ENCODE data around the gene RGS7. TPM values are rescaled to one million over a fixed set of nuclear protein-coding genes. Genes with fewer than 3 reads are reported as not detected.

Gene RGS7
- total RNA-seq, 2 donors from 2014 or later = 0.26 to 0.99 TPM

DNA sequence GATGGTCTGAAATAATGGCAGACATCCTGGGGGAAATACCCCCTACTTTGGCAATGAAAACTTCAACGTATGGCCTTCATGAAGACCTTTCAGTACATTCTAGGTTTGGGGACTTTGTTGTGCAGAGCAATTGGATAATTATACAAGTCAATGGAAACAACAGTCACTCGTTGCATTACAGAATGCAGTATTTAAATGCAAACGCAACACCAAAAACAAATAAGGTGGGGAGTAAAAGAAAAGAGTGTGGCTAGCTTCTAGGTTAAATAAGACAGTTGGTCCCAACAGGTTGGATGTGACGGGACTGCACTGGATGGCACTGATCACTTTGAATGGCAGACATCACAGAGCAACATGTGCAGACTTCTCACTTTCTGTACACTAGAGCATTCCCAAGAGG is 386.8 kb downstream of the RGS7 start:
- Histone ChIP-seq H3K27ac (no peak overlapping the region), H3K27me3 (no peaks in the 10 kb centered on the region), H3K4me1 (no peaks in the 10 kb centered on the region), H3K4me3 (no peak overlapping the region), H3K9me3 (no peaks in the 10 kb centered on the region), H3K36me3 (replicated peaks in 1 of 2; ENCODE audit: insufficient read depth in 1 of 2, low read depth in 2 of 2) (no peaks in the 10 kb centered on the region)
- TF ChIP-seq POLR2A (IDR thresholded peaks at IDR 0.05) = no peak
- TF ChIP-seq, protein P1, sequence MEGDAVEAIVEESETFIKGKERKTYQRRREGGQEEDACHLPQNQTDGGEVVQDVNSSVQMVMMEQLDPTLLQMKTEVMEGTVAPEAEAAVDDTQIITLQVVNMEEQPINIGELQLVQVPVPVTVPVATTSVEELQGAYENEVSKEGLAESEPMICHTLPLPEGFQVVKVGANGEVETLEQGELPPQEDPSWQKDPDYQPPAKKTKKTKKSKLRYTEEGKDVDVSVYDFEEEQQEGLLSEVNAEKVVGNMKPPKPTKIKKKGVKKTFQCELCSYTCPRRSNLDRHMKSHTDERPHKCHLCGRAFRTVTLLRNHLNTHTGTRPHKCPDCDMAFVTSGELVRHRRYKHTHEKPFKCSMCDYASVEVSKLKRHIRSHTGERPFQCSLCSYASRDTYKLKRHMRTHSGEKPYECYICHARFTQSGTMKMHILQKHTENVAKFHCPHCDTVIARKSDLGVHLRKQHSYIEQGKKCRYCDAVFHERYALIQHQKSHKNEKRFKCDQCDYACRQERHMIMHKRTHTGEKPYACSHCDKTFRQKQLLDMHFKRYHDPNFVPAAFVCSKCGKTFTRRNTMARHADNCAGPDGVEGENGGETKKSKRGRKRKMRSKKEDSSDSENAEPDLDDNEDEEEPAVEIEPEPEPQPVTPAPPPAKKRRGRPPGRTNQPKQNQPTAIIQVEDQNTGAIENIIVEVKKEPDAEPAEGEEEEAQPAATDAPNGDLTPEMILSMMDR (IDR thresholded peaks at IDR 0.05) = no peak
- no peak for DNase-seq
- intact Hi-C loops (cut with DNase I) = no loop called here
- WGBS, 2 donors = 47 to 60% methylated on average over 4 of the region's 4 CpGs
- no peak for ATAC-seq

DNA sequence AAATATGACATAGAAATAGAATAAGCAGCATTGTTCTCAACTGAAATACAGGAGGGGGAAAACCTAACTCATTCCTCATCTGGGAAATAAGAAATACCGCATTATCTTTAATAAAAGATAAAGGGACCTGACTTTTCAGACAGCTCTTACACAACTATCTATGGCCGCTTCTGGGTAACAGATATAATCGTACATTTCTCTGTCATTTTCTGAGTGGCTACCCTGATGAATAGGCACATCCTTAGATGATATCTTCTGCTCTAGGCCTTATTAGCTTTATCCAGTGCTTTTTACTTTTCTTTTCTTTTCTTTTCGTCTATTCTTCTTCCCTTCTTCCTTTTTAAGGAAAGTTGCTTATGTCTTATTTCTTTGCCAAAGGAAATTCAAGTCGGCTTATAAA is 388.1 kb downstream of the RGS7 start:
- WGBS, 2 donors = 61 to 64% methylated on average over 5 of the region's 5 CpGs

DNA sequence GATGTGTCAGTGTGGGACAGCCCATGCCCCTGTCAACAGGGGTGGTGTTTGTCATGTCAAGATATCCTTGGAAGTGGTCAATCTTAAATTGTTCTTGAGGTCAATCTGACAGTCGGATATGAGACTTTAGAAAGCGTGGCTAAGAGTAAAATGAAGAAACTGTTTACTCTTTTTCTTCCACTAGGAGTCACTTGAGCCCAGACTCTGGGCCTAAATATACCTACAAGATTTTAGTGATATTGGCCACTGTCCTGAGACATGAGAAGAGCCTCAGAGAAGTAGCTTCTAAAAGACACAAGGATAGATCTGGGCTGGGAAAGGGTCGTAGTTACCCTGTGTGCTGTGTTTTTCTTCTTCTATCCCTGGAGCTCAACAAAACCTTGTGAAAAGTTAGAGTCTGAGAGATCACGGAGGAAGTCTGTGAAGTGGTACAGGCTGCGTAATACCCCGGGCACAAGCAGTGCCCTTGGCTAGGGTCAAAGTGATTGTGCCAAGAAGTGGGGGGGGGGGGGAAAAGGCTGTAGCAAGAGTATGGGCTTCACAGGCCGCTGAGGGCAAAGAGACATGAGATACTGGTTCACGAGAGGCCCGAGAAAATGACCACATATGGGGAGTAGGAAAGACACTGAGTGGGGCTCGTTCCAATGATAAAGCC is 389.8 kb downstream of the RGS7 start:
- Histone ChIP-seq H3K27ac (no peak overlapping the region), H3K4me1 (no peaks in the 10 kb centered on the region), H3K36me3 (replicated peaks in 1 of 2; ENCODE audit: insufficient read depth in 1 of 2, low read depth in 2 of 2) (no peaks in the 10 kb centered on the region), H3K4me3 (no peak overlapping the region), H3K9me3 (no peaks in the 10 kb centered on the region), H3K27me3 (no peaks in the 10 kb centered on the region)
- no peak for TF ChIP-seq POLR2A (IDR thresholded peaks at IDR 0.05)
- TF ChIP-seq, protein P1 (IDR thresholded peaks at IDR 0.05) = peak in 4 of 7 experiments; percentile 24 to 31 (median 26)
- ATAC-seq (no peak), DNase-seq (no peak)
- WGBS, 2 donors = 62 to 65% methylated on average over 10 of the region's 10 CpGs
- intact Hi-C loops (cut with DNase I) = no loop called here

More for the DNA sequence above, 388.1 kb downstream of the RGS7 start:
- intact Hi-C loops (cut with DNase I) = no loop called here
- Histone ChIP-seq H3K4me3 (no peak overlapping the region), H3K36me3 (replicated peaks in 1 of 2; ENCODE audit: insufficient read depth in 1 of 2, low read depth in 2 of 2) (no peaks in the 10 kb centered on the region), H3K9me3 (no peaks in the 10 kb centered on the region), H3K4me1 (no peaks in the 10 kb centered on the region), H3K27me3 (no peaks in the 10 kb centered on the region), H3K27ac (no peak overlapping the region)
- DNase-seq (no peak), ATAC-seq (no peak)
- TF ChIP-seq, protein P1 (IDR thresholded peaks at IDR 0.05) = no peak
- TF ChIP-seq POLR2A (IDR thresholded peaks at IDR 0.05) = no peak

DNA sequence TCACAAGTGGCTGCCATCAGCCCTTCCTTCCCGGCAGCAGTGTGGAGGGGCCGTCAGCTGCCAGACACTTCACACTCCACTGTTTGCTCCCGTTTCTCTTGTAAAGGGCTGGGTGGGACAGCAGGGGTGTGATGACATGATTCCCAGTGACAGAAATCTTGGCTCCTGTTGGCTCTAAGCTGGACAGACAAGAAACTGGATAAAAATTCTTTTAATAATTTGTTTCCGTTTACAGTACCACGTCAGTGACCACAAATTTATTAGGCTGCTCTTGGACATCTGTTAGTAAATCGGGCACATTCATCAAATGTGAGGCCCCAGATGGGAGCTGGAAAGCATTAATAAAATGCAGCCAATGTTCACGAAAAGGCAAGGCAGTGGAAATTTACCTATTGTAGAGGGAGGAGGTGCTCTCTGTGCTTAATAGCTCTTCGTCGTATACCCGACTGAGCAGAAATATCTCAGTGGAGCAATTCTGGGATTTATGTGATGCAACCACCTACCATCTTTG is 391.4 kb downstream of the RGS7 start:
- no peak for DNase-seq
- Histone ChIP-seq H3K27ac (no peak overlapping the region), H3K4me1 (no peaks in the 10 kb centered on the region), H3K4me3 (no peak overlapping the region), H3K27me3 (no peaks in the 10 kb centered on the region), H3K9me3 (no peaks in the 10 kb centered on the region), H3K36me3 (replicated peaks in 1 of 2; ENCODE audit: insufficient read depth in 1 of 2, low read depth in 2 of 2) (no peaks in the 10 kb centered on the region)
- 22 to 23% methylated on average over 10 of the region's 10 CpGs for WGBS, 2 donors
- intact Hi-C loops (cut with DNase I) = no loop called here
- no peak for ATAC-seq
- TF ChIP-seq, protein P1 (IDR thresholded peaks at IDR 0.05) = no peak
- no peak for TF ChIP-seq POLR2A (IDR thresholded peaks at IDR 0.05)

DNA sequence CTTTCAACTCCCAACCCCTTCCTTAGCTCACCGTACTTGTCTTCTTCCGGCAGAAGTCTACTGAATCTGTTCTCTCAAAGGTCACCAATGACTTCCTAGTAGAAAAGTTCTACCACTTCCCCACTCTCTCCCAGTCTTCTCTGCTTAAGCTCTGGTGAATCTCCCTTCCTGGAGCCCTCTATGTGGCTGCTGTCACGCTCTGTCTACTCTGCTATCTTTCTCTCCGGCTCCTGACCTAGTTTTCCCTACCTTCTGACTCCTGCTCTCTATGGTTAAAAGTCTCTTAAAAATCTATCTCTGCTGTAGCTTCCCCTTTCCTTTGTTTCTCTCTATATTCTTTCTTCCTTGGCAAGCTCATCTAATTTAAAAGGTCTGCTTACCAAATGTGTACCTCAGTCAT is 394.9 kb downstream of the RGS7 start:
- intact Hi-C loops (cut with DNase I) = no loop called here
- no peaks in the 10 kb centered on the region for H3K4me1 ChIP-seq
- DNase-seq = no peak
- ATAC-seq = no peak
- H3K27me3 ChIP-seq = no peaks in the 10 kb centered on the region
- 74 to 75% methylated on average over 4 of the region's 4 CpGs for WGBS, 2 donors
- TF ChIP-seq POLR2A (IDR thresholded peaks at IDR 0.05) = no peak
- TF ChIP-seq, protein P1 (IDR thresholded peaks at IDR 0.05) = no peak
- H3K4me3 ChIP-seq = no peak overlapping the region
- H3K27ac ChIP-seq = no peak overlapping the region
- no peaks in the 10 kb centered on the region for H3K9me3 ChIP-seq
- H3K36me3 ChIP-seq (replicated peaks in 1 of 2; ENCODE audit: insufficient read depth in 1 of 2, low read depth in 2 of 2) = no peaks in the 10 kb centered on the region

Data from body of pancreas (tissue), 4 donors.